Large intestine (tissue), 1 donor: Measurements from ENCODE around the gene MRPS24. TPM values are rescaled to one million over a fixed set of nuclear protein-coding genes. Genes with fewer than 3 reads are reported as not detected.

Source experiments
- polyA plus RNA-seq: library from polyadenylated mRNA; unstranded; fragments of 120-200 nt; gene quantifications from one replicate; pipeline ENCODE4 v1.2.1, GENCODE V29; 2013

MRPS24 gene
- polyA plus RNA-seq, 1 donor: 83.9 TPM

Other genes starting within 250 kb of the MRPS24 start
- 47.5 TPM for gene COA1, start 140.0 kb downstream of the MRPS24 start, polyA plus RNA-seq
- gene BLVRA, start 110.8 kb downstream of the MRPS24 start, polyA plus RNA-seq: 16.9 TPM
- 47.8 TPM for gene URGCP, start 37.1 kb upstream of the MRPS24 start, polyA plus RNA-seq
- gene UBE2D4, start 56.9 kb upstream of the MRPS24 start, polyA plus RNA-seq: 13.3 TPM
- 0.72 TPM for gene SPDYE1, start 128.4 kb upstream of the MRPS24 start, polyA plus RNA-seq
- 66.1 TPM for gene DBNL, start 175.2 kb upstream of the MRPS24 start, polyA plus RNA-seq
- gene PGAM2, start 196.1 kb upstream of the MRPS24 start, polyA plus RNA-seq: 4.0 TPM
- 22.7 TPM for gene POLM, start 213.0 kb upstream of the MRPS24 start, polyA plus RNA-seq
- gene AEBP1, start 234.8 kb upstream of the MRPS24 start, polyA plus RNA-seq: 23.1 TPM